GM19324 (cell line): Measurements from ENCODE around the gene MEGF11.

ENCODE experiments used
- ATAC-seq: cut with Tn5 transposase; IDR thresholded peaks from one replicate; pipeline ENCODE4 v1.9.1; 2021; ENCODE audit warnings: mild to moderate bottlenecking, moderate library complexity; ENCODE audit not compliant: unreplicated experiment, low FRiP score

Gene MEGF11

DNA sequence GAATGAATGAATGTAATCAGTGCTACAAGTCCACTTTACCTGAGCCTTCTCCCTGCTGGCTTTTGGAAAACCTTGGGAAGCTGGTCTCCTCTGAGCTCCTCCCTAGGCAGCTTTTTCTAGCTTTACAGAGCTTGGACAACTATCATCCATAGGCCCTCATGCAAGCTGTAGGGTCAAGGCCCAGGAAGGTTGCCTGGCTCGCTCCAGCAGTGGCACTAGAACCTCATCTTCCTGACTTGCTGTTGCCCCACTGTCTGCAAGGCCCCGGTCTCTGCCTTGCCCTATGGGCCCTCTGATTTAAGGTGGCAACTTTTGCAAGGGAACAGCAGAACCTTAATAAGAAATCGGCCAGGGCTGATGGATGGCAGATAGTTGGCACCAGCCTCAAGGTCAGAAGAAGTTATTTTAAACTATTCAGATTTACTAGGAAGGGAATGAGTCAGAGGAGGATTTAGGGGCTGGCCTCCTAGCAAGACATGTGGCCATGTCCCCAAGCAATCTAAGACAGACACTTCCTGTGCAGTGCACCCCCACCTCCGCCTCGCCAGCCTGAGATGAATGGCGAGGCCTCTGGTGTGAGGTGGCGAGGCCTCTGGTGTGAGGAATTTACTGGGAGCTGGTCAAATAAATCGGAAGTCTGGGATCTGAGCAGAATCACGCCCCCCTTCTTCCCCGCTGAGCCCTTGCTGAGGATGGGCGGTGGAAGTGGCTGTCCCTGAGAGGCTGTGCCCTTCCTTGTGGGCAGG lies 180.8 kb downstream of the MEGF11 start:
- ATAC-seq = no peak

DNA sequence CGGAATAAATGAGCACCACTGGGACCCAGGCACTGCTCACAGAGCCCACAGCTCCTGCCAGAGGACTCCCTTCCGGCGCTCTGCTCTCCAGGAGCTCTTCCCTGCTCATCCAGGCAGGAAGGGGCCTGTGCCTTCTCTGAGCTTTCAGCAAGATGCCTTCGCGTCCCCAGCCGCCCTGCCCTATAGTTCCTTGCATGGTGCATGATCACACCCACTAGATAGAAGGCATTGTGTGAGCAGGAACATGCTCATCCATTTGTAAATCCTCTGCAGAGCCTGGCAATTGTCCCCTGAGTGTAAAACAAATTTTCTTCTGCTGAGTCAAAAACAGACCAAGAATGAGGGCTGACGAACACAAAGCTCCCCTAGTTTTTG lies 181.6 kb downstream of the MEGF11 start:
- ATAC-seq = no peak

DNA sequence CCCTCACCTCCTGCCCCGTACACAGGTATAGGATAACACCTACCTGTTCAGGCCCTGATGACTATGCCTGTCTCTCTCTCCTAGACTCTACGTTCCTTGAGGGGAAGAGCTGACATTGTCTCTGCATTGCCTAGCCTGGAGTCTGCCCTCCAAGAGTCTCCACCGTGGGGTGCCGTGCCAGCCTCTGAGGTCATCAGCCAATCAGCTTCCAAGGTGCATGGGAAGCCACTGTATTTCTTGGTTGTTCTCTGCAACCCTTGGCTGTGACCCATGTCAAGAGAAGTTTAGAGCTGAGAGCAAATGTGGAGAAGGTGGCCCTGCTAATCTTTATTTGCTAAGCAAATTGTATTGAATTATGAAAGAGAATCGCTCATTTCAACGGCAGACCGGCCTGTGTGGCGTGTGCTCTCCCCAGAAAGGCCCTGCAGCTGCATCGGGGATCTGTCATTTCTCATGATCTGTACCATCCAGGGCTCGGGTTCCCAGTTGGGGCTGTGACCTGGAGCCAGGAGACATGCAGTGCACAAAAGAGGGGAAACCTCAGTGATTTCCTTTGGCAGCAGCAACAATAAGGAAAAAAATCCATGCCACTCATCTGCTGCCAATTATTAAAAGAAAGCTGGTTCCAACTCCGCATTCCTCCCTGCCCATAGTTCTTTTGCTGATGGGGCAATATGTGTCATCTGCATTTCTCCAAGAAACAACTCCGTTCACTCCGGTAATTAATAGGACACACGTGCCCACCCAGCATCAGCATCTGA lies 182.2 kb downstream of the MEGF11 start:
- no peak for ATAC-seq

DNA sequence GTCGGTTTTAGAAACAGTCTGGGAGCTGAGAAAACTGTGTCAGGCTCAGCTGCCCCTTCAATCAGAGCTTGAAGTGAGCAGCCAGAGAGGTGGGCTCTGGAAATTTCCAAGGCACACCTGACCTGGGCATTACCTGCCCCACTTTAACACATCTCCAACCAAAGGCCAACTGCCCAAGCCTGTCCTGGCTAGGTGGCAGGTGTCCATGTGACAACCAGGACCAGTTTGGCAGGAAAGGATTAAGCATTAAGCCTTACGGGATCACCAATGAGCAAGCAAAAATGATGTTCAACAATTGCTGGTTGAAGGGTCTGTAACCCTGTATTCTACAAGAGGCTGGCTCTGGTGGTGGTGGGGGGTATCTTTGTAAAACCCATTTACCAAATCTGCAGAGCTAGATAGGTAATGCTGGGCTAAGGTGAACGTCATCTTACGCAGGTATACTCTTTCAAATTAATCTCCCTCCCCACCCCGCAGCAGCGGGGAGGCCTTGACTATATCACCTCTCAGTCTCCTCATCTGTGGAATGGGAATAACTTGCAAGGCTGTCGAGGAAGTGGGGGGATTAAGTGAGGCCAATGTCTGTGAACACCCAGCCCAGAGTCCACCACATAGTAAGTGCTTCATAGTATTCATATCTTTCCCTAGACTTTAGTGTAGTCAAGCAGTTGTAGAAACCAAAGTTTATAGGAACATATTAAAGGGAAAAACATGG lies 183.2 kb downstream of the MEGF11 start:
- ATAC-seq = no peak

DNA sequence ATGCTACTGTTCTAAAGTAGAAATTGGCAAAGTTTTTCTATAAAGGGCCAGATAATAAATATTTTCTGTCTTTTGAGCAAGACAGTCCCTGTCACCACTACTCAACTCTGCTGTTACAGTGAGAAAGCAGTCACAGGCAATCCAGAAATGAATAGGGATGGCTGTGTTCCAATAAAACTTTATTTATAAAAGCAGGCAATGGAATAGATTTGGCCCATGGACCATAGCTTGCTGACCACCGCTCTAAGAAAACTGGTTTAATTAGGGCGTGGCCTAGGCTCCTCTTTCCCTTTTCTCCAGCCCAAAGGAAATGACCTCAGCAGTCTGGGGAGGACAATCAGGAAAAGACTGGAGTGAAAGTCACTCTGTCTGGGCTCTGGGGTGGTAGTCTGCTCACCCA lies 183.8 kb downstream of the MEGF11 start:
- no peak for ATAC-seq

DNA sequence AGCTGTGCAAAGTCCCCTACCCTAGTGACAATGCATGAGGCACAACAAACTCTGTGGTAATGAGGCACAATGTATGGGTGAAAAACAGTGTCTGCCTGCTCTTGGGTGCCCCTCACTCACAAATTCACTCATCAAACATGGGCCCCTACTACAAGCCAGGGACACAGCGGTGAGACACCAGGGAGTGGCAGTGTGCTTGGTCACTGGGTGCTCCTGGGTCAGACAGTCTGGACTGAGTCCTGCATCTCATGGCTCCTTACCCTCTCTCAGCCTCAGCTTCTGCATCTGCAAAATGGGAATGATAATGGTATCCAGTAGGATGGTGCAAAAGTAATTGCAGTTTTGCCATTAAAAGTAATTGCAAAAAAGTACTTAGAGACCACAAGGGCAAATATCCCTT lies 184.7 kb downstream of the MEGF11 start:
- ATAC-seq = no peak

DNA sequence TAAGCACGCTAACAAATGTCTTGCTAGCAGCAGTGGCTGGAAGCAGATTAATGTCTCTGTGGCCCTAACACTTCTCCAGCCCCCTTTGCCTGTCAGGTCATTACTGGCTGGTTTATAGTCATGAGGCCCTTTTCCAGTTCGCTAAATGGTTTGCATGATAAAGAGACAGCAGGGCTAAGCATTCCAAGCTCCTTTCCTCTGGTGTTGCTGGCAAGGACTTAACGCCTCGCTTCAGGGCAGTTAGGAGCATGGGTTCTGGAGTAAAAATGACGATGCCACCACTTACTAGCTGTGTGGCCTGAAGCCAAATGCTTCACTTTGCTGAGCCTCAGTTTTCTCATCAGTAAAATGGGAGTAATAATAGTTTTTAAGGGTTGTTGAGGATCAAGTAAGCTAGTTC lies 185.9 kb downstream of the MEGF11 start:
- ATAC-seq = no peak

DNA sequence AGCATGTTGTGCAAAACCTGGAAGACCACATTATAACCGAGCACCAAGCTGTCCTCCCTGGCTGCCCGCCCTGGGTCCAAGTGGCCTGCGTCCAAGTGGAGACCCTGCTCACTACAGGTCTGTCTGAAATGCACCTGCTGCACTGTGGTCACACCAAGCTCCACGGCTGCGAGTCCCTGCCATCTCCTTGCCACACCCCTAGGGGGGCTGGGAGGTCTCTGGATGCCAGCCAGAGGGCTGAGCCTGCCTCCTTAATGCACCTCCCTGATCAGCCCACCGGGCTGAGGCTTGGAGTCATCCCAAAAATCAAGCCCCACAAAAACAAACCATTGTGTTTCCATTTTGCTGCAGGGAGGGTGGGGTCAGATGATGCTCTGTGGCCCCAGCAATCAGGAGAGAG lies 187.1 kb downstream of the MEGF11 start:
- ATAC-seq = no peak

DNA sequence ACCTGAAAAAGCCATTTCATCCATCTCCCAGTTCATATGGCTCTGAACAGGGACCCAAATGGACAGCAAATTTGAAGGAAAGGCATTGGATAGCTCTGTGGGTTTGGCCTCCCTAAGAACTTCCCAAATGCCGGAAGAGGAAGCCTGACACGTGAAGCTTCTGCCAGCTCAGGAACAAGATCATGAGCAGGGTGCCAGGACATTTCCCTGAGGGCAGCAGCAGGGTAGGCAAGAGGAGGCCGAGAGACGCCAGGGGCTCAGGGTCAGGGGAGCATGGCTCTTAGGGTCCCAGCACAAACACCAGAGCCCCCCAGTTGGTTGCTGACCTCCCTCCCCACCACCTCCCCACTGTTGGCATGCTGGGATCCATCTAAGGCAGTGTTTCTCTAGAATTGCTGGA lies 187.5 kb downstream of the MEGF11 start:
- ATAC-seq = no peak

DNA sequence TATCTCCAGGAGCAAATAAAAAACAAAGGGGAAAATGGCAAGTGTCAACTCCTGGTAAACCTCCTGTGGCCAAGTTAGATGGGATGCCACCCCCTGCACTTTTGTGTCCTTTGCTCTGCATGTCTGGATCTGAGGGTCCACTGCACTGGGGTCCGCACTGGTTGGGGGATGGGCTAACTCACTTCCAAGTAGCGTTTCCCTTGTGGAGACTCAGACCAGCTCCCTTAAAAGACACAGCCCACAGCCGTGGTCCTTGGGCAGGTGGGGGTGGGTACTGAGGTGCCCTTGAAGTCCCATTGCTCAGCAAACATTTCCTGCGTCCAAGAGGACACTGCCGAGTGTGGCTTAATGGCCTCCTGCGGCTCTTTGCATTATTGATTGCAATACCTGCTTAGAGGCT lies 188.2 kb downstream of the MEGF11 start:
- ATAC-seq = no peak

DNA sequence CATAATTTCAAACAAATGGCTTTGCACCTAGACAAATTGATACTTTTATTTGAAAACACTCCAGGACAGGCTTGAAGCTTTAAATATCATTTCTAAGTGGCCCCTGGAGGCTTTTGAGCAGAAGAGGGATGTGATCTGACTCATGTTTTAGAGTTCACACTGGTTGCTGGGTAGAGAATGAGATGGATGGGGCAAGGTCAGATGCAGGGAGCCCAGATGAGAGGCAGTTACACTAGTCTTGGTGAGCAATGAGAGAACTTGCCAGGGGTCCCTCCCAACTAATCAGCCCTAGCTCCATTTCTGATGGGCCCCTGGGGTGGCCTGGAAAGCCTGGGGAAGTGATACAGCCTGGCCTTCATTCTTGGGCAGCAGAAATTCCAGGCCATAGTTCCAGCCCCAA lies 190.4 kb downstream of the MEGF11 start:
- ATAC-seq = no peak

DNA sequence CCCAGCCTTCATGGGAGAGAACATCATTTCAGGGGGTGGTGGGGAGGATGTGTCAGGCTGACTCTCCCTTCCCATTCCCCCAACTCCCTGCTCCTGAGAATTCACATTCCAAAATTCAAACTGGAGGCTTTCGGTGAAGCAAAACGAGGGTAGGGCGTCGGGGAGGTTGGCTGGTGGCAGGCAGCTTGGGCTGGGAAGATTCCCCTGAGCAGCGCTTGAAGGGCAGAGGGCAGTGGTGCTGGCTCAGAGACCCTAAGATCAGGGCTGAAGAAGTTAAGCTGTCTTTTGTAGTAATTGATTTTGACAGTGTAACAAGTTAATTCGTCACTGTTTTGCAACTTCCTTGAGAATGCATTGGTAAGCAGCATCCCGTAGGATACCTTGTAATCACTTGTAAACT lies 196.5 kb downstream of the MEGF11 start:
- ATAC-seq = no peak

DNA sequence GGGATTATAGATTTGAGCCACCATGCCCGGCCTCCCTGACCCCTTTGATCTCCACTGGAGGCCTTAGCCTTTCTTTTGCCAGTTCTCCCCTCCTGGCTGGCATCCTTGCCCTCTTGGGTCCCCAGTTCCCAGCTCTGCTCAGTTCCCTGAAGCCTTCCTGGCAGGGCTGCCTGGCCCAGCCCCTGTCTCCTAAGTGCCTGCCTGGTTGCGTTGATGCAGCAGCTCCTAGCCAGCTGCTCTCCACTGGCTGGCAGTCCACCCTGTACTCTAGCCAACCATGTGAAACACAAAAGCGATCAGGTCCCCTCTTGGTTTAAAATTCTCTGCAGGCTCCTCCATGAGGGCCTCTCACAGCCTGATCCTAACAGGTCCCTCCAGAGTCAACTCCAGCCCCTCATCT lies 199.6 kb downstream of the MEGF11 start:
- ATAC-seq = no peak

DNA sequence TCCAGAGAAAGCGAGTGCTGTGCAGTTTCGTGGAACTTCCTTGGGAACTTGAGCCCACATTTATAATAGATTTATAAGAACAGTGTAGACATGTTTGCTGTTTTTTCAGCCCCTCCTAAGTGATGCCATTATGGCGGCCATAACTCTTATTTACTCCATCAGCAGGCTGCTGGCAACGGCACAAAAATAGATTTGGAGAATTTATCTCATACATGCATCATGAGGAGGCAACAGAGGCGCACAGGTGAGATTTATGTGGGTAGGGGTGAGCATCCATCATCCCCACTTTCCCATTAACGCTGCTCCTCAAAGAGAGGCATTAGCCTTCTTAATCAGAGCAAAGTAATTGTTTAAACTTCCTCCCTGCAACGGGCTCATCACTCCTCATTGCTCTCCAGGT lies 201.7 kb downstream of the MEGF11 start:
- ATAC-seq = no peak

DNA sequence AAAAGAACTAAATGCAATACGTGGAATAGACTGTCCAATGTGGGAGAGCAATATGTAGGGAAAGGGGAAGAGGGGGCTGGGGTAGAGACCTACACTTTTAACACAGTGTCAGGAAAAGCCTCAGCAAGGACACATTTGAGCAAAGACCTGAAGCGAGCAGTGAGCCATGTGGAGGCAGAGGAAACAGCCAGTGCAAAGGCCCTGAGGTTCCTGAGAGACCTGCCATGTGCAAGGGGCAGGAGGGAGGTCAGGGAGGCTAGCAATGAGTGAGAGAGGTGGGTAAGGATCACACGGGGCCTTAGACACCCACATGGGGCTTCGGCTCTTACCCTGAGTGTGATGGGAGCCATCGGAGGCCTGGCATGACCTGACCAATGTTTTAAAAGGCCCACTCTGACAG lies 203.3 kb downstream of the MEGF11 start:
- no peak for ATAC-seq

DNA sequence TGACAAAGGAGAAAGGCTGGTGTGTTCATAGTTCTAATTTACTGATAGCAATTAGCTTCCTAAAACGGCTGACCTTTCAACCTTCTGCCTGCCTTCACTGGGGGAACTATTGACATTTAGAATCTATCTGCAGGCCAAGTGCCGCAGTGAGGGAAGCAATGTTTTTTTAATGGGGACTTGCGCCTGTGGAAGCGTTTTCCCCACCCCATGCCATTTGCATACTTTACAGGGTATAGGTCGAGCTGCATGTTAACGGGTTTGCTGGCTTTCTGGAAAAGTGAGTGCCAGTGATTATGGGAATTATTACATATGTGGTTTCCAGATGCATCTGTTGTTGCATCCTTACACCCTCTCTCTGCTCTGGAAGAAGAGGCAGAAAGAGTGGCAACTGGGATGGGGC lies 204.2 kb downstream of the MEGF11 start:
- no peak for ATAC-seq

DNA sequence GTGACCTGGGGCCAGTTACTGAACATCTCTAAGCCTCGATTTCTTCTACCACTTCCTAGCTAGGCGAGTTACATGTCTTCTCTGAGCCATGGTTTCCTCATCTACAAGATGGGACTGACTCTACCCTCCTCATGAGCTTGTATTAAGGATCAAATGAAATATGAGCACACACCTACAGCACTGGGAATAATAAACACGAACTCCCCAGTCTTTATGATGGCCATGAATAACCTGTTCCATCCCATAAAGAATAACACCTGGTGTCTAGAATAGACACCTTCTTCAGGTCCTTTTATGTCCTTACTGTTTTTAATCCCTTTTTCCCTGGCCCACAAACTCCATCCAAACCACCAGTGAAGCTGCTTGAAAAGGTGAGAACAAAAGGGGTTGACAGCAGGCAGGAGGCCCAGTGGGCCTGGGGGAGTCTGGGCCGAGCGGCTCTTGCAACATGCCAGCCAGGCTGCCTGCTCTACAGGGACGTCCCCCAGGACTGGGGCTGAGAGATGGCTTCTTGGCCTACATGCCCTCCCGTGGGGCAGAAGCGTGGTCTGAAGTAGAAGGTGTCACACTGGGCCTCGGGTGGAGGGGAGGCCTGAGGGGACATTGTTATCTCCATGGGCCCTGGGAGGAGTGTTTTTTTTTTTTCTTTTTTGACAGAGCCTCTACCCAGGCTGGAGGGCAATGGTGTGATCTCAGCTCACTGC lies 206.1 kb downstream of the MEGF11 start:
- ATAC-seq = no peak

DNA sequence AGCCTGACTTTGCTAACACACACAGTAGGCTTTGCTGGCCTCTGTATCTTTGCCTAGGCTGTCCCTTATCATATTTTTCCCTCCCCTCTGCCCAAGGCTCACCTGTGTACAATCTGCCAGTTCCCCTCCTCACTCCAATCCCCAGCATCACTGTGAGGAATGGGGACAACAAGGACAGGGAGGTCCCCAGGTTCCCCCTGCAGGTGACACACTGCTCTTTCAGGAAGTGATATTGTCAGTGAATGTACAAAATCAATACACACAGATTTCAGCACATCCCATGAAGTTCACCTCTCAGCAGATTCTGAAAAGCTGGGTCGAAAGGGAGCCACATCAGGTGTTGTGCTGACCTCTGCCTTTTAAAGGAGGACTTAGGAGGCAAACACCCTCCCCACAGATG lies 206.8 kb downstream of the MEGF11 start:
- no peak for ATAC-seq

DNA sequence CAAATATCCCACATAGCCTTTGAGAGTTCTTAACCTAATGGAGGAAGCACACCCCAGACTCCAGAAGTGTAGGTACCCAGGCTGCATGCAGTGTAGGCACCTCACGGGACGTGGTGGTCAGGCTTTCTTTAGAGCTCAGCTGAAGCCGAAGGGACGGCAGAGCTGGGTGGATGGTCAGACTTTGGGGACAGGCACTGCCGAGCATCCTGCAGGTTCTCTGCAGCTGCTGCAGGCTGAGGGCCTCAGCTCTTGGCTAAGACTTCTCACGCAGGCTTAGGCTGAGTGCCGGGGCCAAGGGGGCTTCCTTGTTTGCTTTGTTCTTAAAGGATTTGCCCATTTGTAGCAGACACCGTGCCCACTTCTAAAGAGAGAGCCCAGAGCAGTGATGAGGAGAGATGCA lies 207.2 kb downstream of the MEGF11 start:
- ATAC-seq = no peak

DNA sequence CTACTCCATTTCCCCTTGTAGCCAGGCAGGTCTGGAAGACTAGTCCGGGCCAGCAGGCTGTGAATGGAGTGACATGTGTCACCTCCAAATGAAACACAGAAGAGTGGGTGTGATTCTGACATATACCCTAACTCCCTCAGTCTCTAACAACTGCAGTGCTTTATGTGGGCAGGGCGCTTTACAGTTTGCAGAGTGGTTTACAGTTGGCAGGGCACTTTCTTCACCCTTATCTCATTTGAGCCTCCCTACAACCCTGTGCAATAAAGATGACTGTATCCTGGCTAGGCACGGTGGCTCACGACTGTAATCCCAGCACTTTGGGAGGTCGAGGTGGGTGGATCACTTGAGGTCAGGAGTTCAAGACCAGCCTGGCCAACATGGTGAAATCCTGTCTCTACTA lies 208.0 kb downstream of the MEGF11 start:
- ATAC-seq = no peak

DNA sequence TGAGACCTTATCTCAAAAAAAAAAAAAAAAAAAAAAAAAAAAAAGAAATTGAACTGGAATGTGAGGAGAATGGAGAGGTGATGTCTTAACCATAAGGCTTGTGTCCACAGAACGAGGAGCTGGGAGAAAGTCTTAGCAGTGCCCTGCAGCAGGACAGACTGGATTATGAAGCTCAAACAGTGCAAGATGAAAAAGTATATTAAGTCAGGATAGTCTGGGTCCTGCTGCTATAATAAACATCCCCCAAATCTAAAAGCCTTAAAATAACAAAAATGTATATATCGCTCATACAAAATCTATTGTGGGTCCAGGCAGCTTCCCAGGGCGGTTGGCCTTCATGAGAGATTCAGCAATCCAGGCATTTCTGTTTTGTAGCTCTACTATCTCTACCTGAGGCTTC lies 208.7 kb downstream of the MEGF11 start:
- no peak for ATAC-seq
